DND-41 (cell line): ENCODE measurements around the gene KCNH1.

Experiments used
- ATAC-seq: fragments of 200-7000 bp; cut with Tn5 transposase; 3 replicates; pipeline ENCODE4 v1.9.1; 2021; ENCODE audit warnings: low read depth; ENCODE audit not compliant: insufficient read depth
- DNase-seq: peaks from one replicate; pipeline ENCODE4 v3.0.0-alpha.2; 2020
- H2AFZ ChIP-seq: 2 replicates; pipeline ENCODE4 v1.6.0; 2012; ENCODE audit warnings: low read depth, low read length
- H3K27ac ChIP-seq: 2 replicates; pipeline ENCODE4 v1.5.1; 2012; ENCODE audit warnings: low read length, inconsistent platforms
- H3K27me3 ChIP-seq: fragments of 200-600 bp; sonication (generic); 2 replicates; pipeline ENCODE4 v1.6.0; 2012; ENCODE audit warnings: low read length, mild to moderate bottlenecking, inconsistent platforms; ENCODE audit not compliant: insufficient read depth, poor library complexity
- H3K36me3 ChIP-seq: 2 replicates; pipeline ENCODE4 v1.5.1; 2012; ENCODE audit warnings: low read length, inconsistent platforms; ENCODE audit not compliant: insufficient read depth
- H3K4me1 ChIP-seq: 2 replicates; pipeline ENCODE4 v1.5.1; 2012; ENCODE audit warnings: mild to moderate bottlenecking, low read length; ENCODE audit not compliant: insufficient read depth
- H3K4me2 ChIP-seq: 2 replicates; pipeline ENCODE4 v1.6.0; 2012; ENCODE audit warnings: mild to moderate bottlenecking, moderate library complexity, low read length, inconsistent platforms; ENCODE audit not compliant: insufficient read depth
- H3K4me3 ChIP-seq, 2 experiments: fragments of 200-600 bp in 1 of 2; shearing (Covaris generic) in 1 of 2; 2 replicates each; pipeline ENCODE4 v1.5.1; 2012 to 2016; ENCODE audit warnings: inconsistent platforms in 2 of 2, low read length in 2 of 2, mild to moderate bottlenecking in 2 of 2, low read depth in 1 of 2, moderate library complexity in 1 of 2
- H3K79me2 ChIP-seq: 2 replicates; pipeline ENCODE4 v1.6.0; 2012; ENCODE audit warnings: low read length, inconsistent platforms; ENCODE audit not compliant: insufficient read depth
- H3K9ac ChIP-seq: 2 replicates; pipeline ENCODE4 v1.6.0; 2012; ENCODE audit warnings: low read depth, mild to moderate bottlenecking, inconsistent platforms, low read length, moderate library complexity
- H3K9me3 ChIP-seq: 2 replicates; pipeline ENCODE4 v1.5.1; 2012; ENCODE audit warnings: low read length, moderate library complexity, mild to moderate bottlenecking, inconsistent platforms; ENCODE audit not compliant: insufficient read depth, severe bottlenecking
- H4K20me1 ChIP-seq: 2 replicates; pipeline ENCODE4 v1.6.0; 2012; ENCODE audit warnings: low read length; ENCODE audit not compliant: insufficient read depth
- EZH2 ChIP-seq: IDR thresholded peaks from 3 replicates; pipeline ENCODE4 v1.6.1; 2012; ENCODE audit warnings: borderline replicate concordance, low read depth, mild to moderate bottlenecking, moderate library complexity, low read length, inconsistent platforms; ENCODE audit not compliant: severe bottlenecking
- TF ChIP-seq, protein P1 (sequence below): IDR thresholded peaks from 2 replicates; pipeline ENCODE4 v1.5.1; 2012; ENCODE audit warnings: borderline replicate concordance, low read length, moderate library complexity, mild to moderate bottlenecking; ENCODE audit not compliant: poor library complexity, severe bottlenecking; ENCODE audit errors: extremely low read depth

Gene KCNH1

DNA sequence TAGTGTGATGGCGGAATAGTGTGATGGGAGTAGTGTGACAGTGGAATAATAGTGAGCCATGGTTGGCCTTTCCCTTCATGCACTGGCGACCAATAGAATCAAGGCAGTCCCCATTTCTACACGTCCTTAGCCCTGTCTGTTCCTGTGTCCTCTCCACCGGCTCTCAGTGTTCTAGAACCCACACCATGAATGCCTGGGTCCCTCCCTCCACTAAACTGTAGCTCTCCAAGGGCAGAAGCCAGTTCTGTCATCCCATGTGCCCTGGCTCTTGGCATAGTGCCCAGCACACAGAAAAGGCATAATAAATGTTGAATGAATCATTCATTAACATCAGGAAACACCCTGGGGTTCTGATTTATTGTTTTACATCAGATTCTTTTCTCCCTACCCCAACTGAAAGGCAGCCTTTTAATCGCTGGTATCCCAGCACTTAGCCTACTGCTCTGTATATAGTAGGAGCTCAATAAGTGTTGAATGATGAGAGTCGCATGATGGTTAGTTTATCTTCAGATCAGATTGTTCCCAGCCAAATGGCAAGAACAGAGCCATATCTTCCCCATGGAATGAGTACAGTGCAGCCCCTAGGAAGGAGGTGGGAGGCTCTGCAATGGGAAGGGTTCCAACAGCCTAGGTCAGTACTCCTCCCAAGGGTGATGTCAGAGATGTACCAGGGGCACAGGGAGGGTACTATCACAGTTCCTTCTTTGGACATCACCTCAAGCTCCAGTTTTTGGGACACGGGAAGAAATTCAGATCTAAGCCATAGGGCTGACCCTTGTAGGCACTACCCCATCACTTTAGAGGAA is 479.6 kb downstream of the KCNH1 start:
- no peak overlapping the region for H3K27ac ChIP-seq
- H3K4me3 ChIP-seq = no peak overlapping the region
- DNase-seq = no peak

DNA sequence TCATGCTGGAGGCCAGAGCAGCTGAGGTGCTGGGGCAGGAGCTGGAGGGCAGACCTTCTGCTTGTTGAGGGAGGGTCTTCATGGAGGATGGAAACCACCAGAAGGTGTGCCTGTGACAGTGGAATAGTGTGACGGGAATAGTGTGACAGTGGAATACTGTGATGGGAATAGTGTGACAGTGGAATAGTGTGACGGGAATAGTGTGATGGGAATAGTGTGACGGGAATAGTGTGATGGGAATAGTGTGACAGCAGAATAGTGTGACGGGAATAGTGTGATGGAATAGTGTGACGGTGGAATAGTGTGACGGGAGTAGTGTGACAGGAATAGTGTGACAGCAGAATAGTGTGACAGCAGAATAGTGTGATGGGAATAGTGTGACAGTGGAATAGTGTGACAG is 480.2 kb downstream of the KCNH1 start:
- Histone ChIP-seq H3K36me3 (no peaks in the 10 kb centered on the region), H3K9ac (no peak overlapping the region), H3K4me1 (no peaks in the 10 kb centered on the region), H4K20me1 (no peaks in the 10 kb centered on the region), H3K27me3 (no peaks in the 10 kb centered on the region), H3K4me3 (no peak overlapping the region), H3K9me3 (peaks cover 4% of the 10 kb centered on the region), H3K79me2 (no peaks in the 10 kb centered on the region), H3K27ac (no peak overlapping the region), H3K4me2 (no peak overlapping the region), H2AFZ (no peak overlapping the region)
- peak; percentile 58; the same call in 2 of the 3 replicates for ATAC-seq
- no peak for TF ChIP-seq EZH2
- TF ChIP-seq, protein P1, sequence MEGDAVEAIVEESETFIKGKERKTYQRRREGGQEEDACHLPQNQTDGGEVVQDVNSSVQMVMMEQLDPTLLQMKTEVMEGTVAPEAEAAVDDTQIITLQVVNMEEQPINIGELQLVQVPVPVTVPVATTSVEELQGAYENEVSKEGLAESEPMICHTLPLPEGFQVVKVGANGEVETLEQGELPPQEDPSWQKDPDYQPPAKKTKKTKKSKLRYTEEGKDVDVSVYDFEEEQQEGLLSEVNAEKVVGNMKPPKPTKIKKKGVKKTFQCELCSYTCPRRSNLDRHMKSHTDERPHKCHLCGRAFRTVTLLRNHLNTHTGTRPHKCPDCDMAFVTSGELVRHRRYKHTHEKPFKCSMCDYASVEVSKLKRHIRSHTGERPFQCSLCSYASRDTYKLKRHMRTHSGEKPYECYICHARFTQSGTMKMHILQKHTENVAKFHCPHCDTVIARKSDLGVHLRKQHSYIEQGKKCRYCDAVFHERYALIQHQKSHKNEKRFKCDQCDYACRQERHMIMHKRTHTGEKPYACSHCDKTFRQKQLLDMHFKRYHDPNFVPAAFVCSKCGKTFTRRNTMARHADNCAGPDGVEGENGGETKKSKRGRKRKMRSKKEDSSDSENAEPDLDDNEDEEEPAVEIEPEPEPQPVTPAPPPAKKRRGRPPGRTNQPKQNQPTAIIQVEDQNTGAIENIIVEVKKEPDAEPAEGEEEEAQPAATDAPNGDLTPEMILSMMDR = no peak
- DNase-seq = no peak

More for the DNA sequence above, 479.6 kb downstream of the KCNH1 start:
- no peak overlapping the region for H3K4me2 ChIP-seq
- 0 out of 3 replicates have a peak, but pooled peaks have one; percentile 12 for ATAC-seq
- no peaks in the 10 kb centered on the region for H3K27me3 ChIP-seq
- no peaks in the 10 kb centered on the region for H3K4me1 ChIP-seq
- no peak overlapping the region for H3K9ac ChIP-seq
- no peak for TF ChIP-seq EZH2
- TF ChIP-seq, protein P1 = no peak
- no peaks in the 10 kb centered on the region for H3K79me2 ChIP-seq
- H3K9me3 ChIP-seq = peaks cover 4% of the 10 kb centered on the region
- H2AFZ ChIP-seq = no peak overlapping the region
- H4K20me1 ChIP-seq = no peaks in the 10 kb centered on the region
- H3K36me3 ChIP-seq = no peaks in the 10 kb centered on the region

DNA sequence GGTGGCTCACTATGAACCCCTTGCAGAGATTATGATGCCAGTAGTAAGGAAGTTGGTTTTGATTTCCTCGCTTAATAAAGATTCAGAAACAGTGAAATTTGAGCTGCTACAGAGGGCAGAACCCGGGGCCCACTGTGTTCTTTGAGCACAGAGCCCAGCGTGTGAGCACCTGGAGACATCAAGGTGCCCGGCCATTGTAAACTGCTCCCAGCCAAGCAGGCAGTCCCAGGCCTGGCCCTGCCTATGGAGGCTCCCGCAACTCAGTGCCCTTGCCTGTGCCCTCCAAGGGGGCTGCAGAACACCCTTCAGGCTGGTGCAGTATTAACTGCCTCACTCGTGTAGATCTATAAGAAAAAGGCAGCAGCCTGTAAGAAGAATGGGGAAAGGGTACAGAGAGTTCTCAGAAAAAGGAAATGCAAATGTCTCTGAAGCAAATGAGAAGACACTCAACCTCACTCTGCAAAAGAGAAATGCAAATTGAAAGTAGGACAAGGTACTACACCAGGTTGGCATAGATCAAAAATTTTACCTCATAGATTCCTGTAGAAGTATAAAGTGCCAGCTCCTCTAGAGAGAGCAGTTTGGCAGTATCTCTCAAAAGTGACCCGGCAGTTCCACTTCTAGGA is 481.5 kb downstream of the KCNH1 start:
- H3K4me1 ChIP-seq = peaks cover 9% of the 10 kb centered on the region
- H3K4me3 ChIP-seq = no peak overlapping the region
- no peak overlapping the region for H3K27ac ChIP-seq
- H3K9ac ChIP-seq = no peak overlapping the region
- no peak overlapping the region for H2AFZ ChIP-seq
- TF ChIP-seq EZH2 = no peak
- TF ChIP-seq, protein P1 = no peak
- H3K4me2 ChIP-seq = no peak overlapping the region
- peaks cover 4% of the 10 kb centered on the region for H3K9me3 ChIP-seq
- ATAC-seq (no peak), DNase-seq (no peak)
- H3K79me2 ChIP-seq = no peaks in the 10 kb centered on the region
- H4K20me1 ChIP-seq = no peaks in the 10 kb centered on the region
- no peaks in the 10 kb centered on the region for H3K36me3 ChIP-seq
- H3K27me3 ChIP-seq = no peaks in the 10 kb centered on the region
